Measurements from ENCODE around the gene KLK7.

DNA sequence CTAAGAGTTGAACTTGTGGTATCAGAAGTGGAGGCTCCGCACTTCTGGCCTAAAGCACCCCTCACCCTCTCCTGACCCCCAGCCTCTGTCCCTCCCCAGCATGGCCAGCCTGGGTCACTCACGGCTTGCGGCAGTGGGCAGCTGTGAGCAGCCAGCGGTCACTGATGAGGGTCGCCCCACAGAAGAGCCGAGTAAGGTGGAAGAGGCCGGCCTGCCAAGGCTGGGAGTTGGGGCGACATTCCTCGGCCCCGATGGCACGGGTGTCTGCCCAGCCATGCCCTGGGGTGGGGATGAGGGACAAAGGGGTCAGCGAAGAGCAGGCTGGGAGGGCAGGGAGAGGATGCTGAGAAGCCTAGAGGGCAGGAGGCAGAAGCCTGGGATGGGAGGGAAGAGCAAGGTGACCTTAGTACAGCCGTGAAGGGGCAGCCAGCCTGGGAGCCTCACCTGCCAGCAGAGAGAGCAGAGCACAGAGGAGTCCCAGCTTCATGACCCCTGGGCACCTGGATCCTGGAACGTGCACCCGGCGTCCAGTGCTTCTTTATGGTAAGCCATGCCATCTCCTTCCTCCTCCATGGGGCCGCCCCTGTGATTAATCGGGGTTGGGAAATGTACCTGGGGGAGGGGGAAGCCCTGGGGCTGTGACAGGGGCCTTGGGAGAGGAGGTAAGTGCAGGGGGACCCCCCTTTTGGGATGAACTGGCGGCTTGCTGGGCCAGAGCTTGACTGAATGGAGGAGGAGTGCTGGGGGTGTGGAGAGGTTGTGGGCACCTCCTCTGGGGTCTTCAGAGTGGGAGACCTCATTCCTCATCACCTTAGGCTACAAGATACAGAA is 25.6 kb upstream of the KLK7 start:
- no peak for TF ChIP-seq POLR2AphosphoS5 (IDR thresholded peaks at IDR 0.05; ENCODE audit: low read depth, low read length)
- no peak for TF ChIP-seq POLR2A (IDR thresholded peaks at IDR 0.05; ENCODE audit: low read depth, low read length)

Measured in GM12892 (cell line).